ENCODE data around the gene WDFY4. TPM values are rescaled to one million over a fixed set of nuclear protein-coding genes. Genes with fewer than 3 reads are reported as not detected.

WDFY4 gene
- polyA plus RNA-seq, 1 donor (not counting 4 experiments of a cell fraction or from before 2014, with no cell fraction given), result 0.04 TPM

DNA sequence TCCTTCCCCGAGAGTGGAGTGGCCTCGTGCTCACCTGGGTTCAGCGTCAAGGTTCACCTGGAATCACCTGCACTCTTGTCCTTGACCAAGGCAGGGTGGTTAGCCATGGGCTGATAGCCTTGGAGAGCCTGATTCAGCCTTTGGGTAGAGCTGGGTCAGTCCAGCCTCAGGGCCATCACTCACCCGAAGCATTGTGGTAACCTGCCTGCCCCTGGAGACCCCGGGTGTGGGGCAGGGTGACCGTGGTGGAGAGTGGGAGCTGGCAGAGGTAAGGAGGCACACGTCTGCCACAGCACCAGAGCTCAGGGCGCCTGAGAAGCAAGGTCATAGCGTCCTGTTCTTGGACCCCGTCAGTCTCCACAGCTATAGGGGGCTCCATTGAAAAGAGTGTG, 27.8 kb upstream of the WDFY4 start:
- H3K4me3 ChIP-seq (ENCODE audit: control insufficient read depth in 2 of 3, extremely low read depth in 1 of 3, insufficient read depth in 2 of 3, low read depth in 1 of 3, low read length in 3 of 3), result peak overlapping the region in 1 of 3 experiments; percentile 57
- dilution Hi-C loops (cut with MboI; ENCODE audit: extremely low pct_ligation_motif_present, low sequenced_read_pairs), result no loop called here
- no peaks in the 10 kb centered on the region for H4K20me1 ChIP-seq (ENCODE audit: control insufficient read depth, extremely low read depth, insufficient read depth, low read length)
- peaks cover 26% of the 10 kb centered on the region for H3K27me3 ChIP-seq (ENCODE audit: control insufficient read depth, extremely low read depth, insufficient read depth, low read length)
- H3K36me3 ChIP-seq (ENCODE audit: control insufficient read depth in 2 of 2, extremely low read depth in 1 of 2, insufficient read depth in 2 of 2, low read length in 2 of 2), result no peaks in the 10 kb centered on the region
- peak overlapping the region; percentile 83 for H3K4me2 ChIP-seq (ENCODE audit: control insufficient read depth, extremely low read depth, insufficient read depth, low read depth, low read length)
- no peak overlapping the region for H3K27ac ChIP-seq (ENCODE audit: control insufficient read depth, insufficient read depth, low read length)
- DNase-seq (ENCODE audit: low read depth, low spot score) (no peak), FAIRE-seq (no peak)
- H3K79me2 ChIP-seq (ENCODE audit: control insufficient read depth, insufficient read depth, low read length), result no peaks in the 10 kb centered on the region
- TF ChIP-seq EZH2 (IDR thresholded peaks at IDR 0.05; ENCODE audit: low read length) (peak; percentile 20), CTCF (optimal IDR thresholded peaks at IDR 0.05 in 1 of 3, IDR thresholded peaks at IDR 0.05 in 1 of 3, conservative IDR thresholded peaks at IDR 0.05 in 1 of 3; ENCODE audit: extremely low read depth in 1 of 3, insufficient read depth in 2 of 3, low read length in 3 of 3) (no peak)
- H3K9me3 ChIP-seq (ENCODE audit: control insufficient read depth, low read depth, low read length), result no peaks in the 10 kb centered on the region
- H3K9me1 ChIP-seq (ENCODE audit: control insufficient read depth, extremely low read depth, insufficient read depth, low read length), result no peaks in the 10 kb centered on the region
- H3K9ac ChIP-seq (ENCODE audit: control insufficient read depth, extremely low read depth, insufficient read depth, low read length), result no peak overlapping the region
- peak overlapping the region; percentile 93 for H2AFZ ChIP-seq (ENCODE audit: control insufficient read depth, low read length)
- peaks cover 12% of the 10 kb centered on the region for H3K4me1 ChIP-seq (ENCODE audit: control insufficient read depth, extremely low read depth, insufficient read depth, low read length)

- H3K79me2 ChIP-seq (ENCODE audit: control insufficient read depth, insufficient read depth, low read length), result no peaks in the 10 kb centered on the region
- H3K9me3 ChIP-seq (ENCODE audit: control insufficient read depth, low read depth, low read length), result no peaks in the 10 kb centered on the region
- H3K9me1 ChIP-seq (ENCODE audit: control insufficient read depth, extremely low read depth, insufficient read depth, low read length), result no peaks in the 10 kb centered on the region
- H3K27me3 ChIP-seq (ENCODE audit: control insufficient read depth, extremely low read depth, insufficient read depth, low read length), result peaks cover 26% of the 10 kb centered on the region
- no peak overlapping the region for H3K4me3 ChIP-seq (ENCODE audit: control insufficient read depth in 2 of 3, extremely low read depth in 1 of 3, insufficient read depth in 2 of 3, low read depth in 1 of 3, low read length in 3 of 3)
- H4K20me1 ChIP-seq (ENCODE audit: control insufficient read depth, extremely low read depth, insufficient read depth, low read length), result no peaks in the 10 kb centered on the region
- no peak overlapping the region for H3K27ac ChIP-seq (ENCODE audit: control insufficient read depth, insufficient read depth, low read length)
- H3K9ac ChIP-seq (ENCODE audit: control insufficient read depth, extremely low read depth, insufficient read depth, low read length), result no peak overlapping the region
- no peak overlapping the region for H3K4me2 ChIP-seq (ENCODE audit: control insufficient read depth, extremely low read depth, insufficient read depth, low read depth, low read length)
- no peak overlapping the region for H2AFZ ChIP-seq (ENCODE audit: control insufficient read depth, low read length)
- dilution Hi-C loops (cut with MboI; ENCODE audit: extremely low pct_ligation_motif_present, low sequenced_read_pairs), result no loop called here
- TF ChIP-seq EZH2 (IDR thresholded peaks at IDR 0.05; ENCODE audit: low read length), result no peak
- no peak for TF ChIP-seq CTCF (optimal IDR thresholded peaks at IDR 0.05 in 1 of 3, IDR thresholded peaks at IDR 0.05 in 1 of 3, conservative IDR thresholded peaks at IDR 0.05 in 1 of 3; ENCODE audit: extremely low read depth in 1 of 3, insufficient read depth in 2 of 3, low read length in 3 of 3)
- FAIRE-seq, result no peak
- H3K4me1 ChIP-seq (ENCODE audit: control insufficient read depth, extremely low read depth, insufficient read depth, low read length), result peaks cover 12% of the 10 kb centered on the region
- H3K36me3 ChIP-seq (ENCODE audit: control insufficient read depth in 2 of 2, extremely low read depth in 1 of 2, insufficient read depth in 2 of 2, low read length in 2 of 2), result no peaks in the 10 kb centered on the region
- DNase-seq (ENCODE audit: low read depth, low spot score), result no peak
These were observed 27.3 kb upstream of the WDFY4 start for GRCh38 chr10:48657416-48657815.

Measured in keratinocyte (primary cell).